ENCODE results near the gene ABCC1. TPM values are rescaled to one million over a fixed set of nuclear protein-coding genes. Genes with fewer than 3 reads are reported as not detected.
"Not testable (repeated sequence)": the region's sequence is repeated elsewhere in the genome, so short reads cannot be mapped to it uniquely, and the experiment has no call there.

The ABCC1 gene
- total RNA-seq, 1 donor from 2014 or later, result 24.5 TPM

GRCh38 chr16:15982194-15982915 lies 32.9 kb downstream of the ABCC1 start:
- DNase-seq (ENCODE audit: missing footprints); ATAC-seq; intact Hi-C loops (cut with DNase I): not testable (repeated sequence)

- intact Hi-C loops (cut with DNase I), result no loop called here
- DNase-seq (ENCODE audit: missing footprints) (no peak), ATAC-seq (no peak)
Measured at GRCh38 chr16:15983898-15984297, 34.5 kb downstream of the ABCC1 start.

- no peak for ATAC-seq
- intact Hi-C loops (cut with DNase I), result no loop called here
- no peak for DNase-seq (ENCODE audit: missing footprints)
Measured at GRCh38 chr16:15985144-15985543, 35.7 kb downstream of the ABCC1 start.

- DNase-seq (ENCODE audit: missing footprints), result no peak
- ATAC-seq, result no peak
- intact Hi-C loops (cut with DNase I), result no loop called here
Measured at GRCh38 chr16:15986261-15986660, 36.8 kb downstream of the ABCC1 start.

GRCh38 chr16:15988268-15989013 lies 39.0 kb downstream of the ABCC1 start:
- intact Hi-C loops (cut with DNase I), result no loop called here
- ATAC-seq (peak; percentile 35), DNase-seq (ENCODE audit: missing footprints) (no peak)

GRCh38 chr16:15990902-15991301 lies 41.5 kb downstream of the ABCC1 start:
- intact Hi-C loops (cut with DNase I), result no loop called here
- DNase-seq (ENCODE audit: missing footprints) (no peak), ATAC-seq (no peak)

- ATAC-seq (no peak), DNase-seq (ENCODE audit: missing footprints) (no peak)
- intact Hi-C loops (cut with DNase I), result no loop called here
Measured at GRCh38 chr16:15993128-15993527, 43.7 kb downstream of the ABCC1 start.

GRCh38 chr16:15993541-15993940 lies 44.1 kb downstream of the ABCC1 start:
- no peak for ATAC-seq
- intact Hi-C loops (cut with DNase I), result no loop called here
- no peak for DNase-seq (ENCODE audit: missing footprints)

- ATAC-seq, result peak; percentile 78
- no peak for DNase-seq (ENCODE audit: missing footprints)
- intact Hi-C loops (cut with DNase I), result no loop called here
Measured at GRCh38 chr16:15993946-15994665, 44.7 kb downstream of the ABCC1 start.

GRCh38 chr16:15996432-15997109 lies 47.2 kb downstream of the ABCC1 start:
- DNase-seq (ENCODE audit: missing footprints) (no peak), ATAC-seq (no peak)
- intact Hi-C loops (cut with DNase I), result no loop called here

- ATAC-seq, result no peak
- intact Hi-C loops (cut with DNase I), result no loop called here
Measured at GRCh38 chr16:16000685-16001084, 51.3 kb downstream of the ABCC1 start.

GRCh38 chr16:16001596-16002255 lies 52.3 kb downstream of the ABCC1 start:
- no peak for DNase-seq (ENCODE audit: missing footprints)
- intact Hi-C loops (cut with DNase I), result no loop called here
- ATAC-seq, result no peak

More at GRCh38 chr16:16000685-16001084, 51.3 kb downstream of the ABCC1 start:
- no peak for DNase-seq (ENCODE audit: missing footprints)

GRCh38 chr16:16003719-16004313 lies 54.4 kb downstream of the ABCC1 start:
- intact Hi-C loops (cut with DNase I), result no loop called here
- no peak for DNase-seq (ENCODE audit: missing footprints)
- ATAC-seq, result no peak

- ATAC-seq, result no peak
- intact Hi-C loops (cut with DNase I), result no loop called here
- no peak for DNase-seq (ENCODE audit: missing footprints)
Measured at GRCh38 chr16:16004314-16004749, 54.9 kb downstream of the ABCC1 start.

- intact Hi-C loops (cut with DNase I), result no loop called here
- no peak for DNase-seq (ENCODE audit: missing footprints)
- no peak for ATAC-seq
Measured at GRCh38 chr16:16005721-16006120, 56.3 kb downstream of the ABCC1 start.

- intact Hi-C loops (cut with DNase I), result no loop called here
- no peak for DNase-seq (ENCODE audit: missing footprints)
- ATAC-seq, result no peak
Measured at GRCh38 chr16:16006650-16007049, 57.2 kb downstream of the ABCC1 start.

- no peak for DNase-seq (ENCODE audit: missing footprints)
- no peak for ATAC-seq
- intact Hi-C loops (cut with DNase I), result no loop called here
Measured at GRCh38 chr16:16007743-16008111, 58.3 kb downstream of the ABCC1 start.

GRCh38 chr16:16008666-16009065 lies 59.2 kb downstream of the ABCC1 start:
- intact Hi-C loops (cut with DNase I), result no loop called here
- ATAC-seq, result no peak
- DNase-seq (ENCODE audit: missing footprints), result no peak

All from Right ventricle myocardium inferior (tissue), 1 donor.